Measurements from ENCODE around the gene SGCA. TPM values are rescaled to one million over a fixed set of nuclear protein-coding genes. Genes with fewer than 3 reads are reported as not detected.

SGCA gene
- total RNA-seq, 2 donors from 2014 or later, result 0.51 to 2.6 TPM

- DNase-seq, result no peak
- TF ChIP-seq CTCF (conservative IDR thresholded peaks at IDR 0.05), result peak; percentile 32
- Mint-ChIP-seq H3K4me3 (no peak overlapping the region), H3K27me3 (ENCODE audit: insufficient read depth) (no peaks in the 10 kb centered on the region), H3K9me3 (no peaks in the 10 kb centered on the region), H3K27ac (no peak overlapping the region), H3K36me3 (ENCODE audit: low read depth) (peaks cover 15% of the 10 kb centered on the region), H3K4me1 (peaks cover 26% of the 10 kb centered on the region)
- Histone ChIP-seq H3K27me3 (ENCODE audit: control insufficient read depth, insufficient read depth, low read length, poor library complexity, severe bottlenecking) (no peaks in the 10 kb centered on the region), H3K9me3 (ENCODE audit: control insufficient read depth, low read length) (no peaks in the 10 kb centered on the region), H3K36me3 (ENCODE audit: control insufficient read depth, insufficient read depth, low read length) (no peaks in the 10 kb centered on the region), H3K4me3 (ENCODE audit: low read length) (no peak overlapping the region), H3K9ac (ENCODE audit: extremely low read depth, low read length, poor library complexity, severe bottlenecking) (no peak overlapping the region), H3K4me1 (ENCODE audit: control insufficient read depth, insufficient read depth, low read length) (peaks cover 3% of the 10 kb centered on the region), H3K27ac (ENCODE audit: low read depth, low read length) (no peak overlapping the region)
- 89 to 92% methylated on average over 11 to 12 of the region's 12 CpGs for WGBS, 2 experiments (ENCODE audit: insufficient coverage in 1 of 2, insufficient read length in 1 of 2)
These were observed 16.1 kb downstream of the SGCA start for GRCh38 chr17:50181591-50182560.

GRCh38 chr17:50182783-50183420 lies 17.1 kb downstream of the SGCA start:
- H3K9ac ChIP-seq (ENCODE audit: extremely low read depth, low read length, poor library complexity, severe bottlenecking), result no peak overlapping the region

More at GRCh38 chr17:50182783-50183420, 17.1 kb downstream of the SGCA start:
- Mint-ChIP-seq H3K27me3 (ENCODE audit: insufficient read depth) (no peaks in the 10 kb centered on the region), H3K9me3 (no peaks in the 10 kb centered on the region), H3K4me1 (peaks cover 21% of the 10 kb centered on the region), H3K4me3 (no peak overlapping the region), H3K27ac (no peak overlapping the region), H3K36me3 (ENCODE audit: low read depth) (peaks cover 22% of the 10 kb centered on the region)
- no peaks in the 10 kb centered on the region for H3K4me1 ChIP-seq (ENCODE audit: control insufficient read depth, insufficient read depth, low read length)
- 87 to 100% methylated on average over 7 to 18 of the region's 18 CpGs for WGBS, 2 experiments (ENCODE audit: insufficient coverage in 1 of 2, insufficient read length in 1 of 2)
- no peaks in the 10 kb centered on the region for H3K36me3 ChIP-seq (ENCODE audit: control insufficient read depth, insufficient read depth, low read length)
- no peaks in the 10 kb centered on the region for H3K9me3 ChIP-seq (ENCODE audit: control insufficient read depth, low read length)
- no peak overlapping the region for H3K27ac ChIP-seq (ENCODE audit: low read depth, low read length)
- no peak for TF ChIP-seq CTCF (conservative IDR thresholded peaks at IDR 0.05)
- no peaks in the 10 kb centered on the region for H3K27me3 ChIP-seq (ENCODE audit: control insufficient read depth, insufficient read depth, low read length, poor library complexity, severe bottlenecking)
- no peak overlapping the region for H3K4me3 ChIP-seq (ENCODE audit: low read length)
- DNase-seq, result no peak

All from endodermal cell (in vitro differentiated cells).